OCI-LY7 (cell line): ENCODE data around the gene VNN1. TPM values are rescaled to one million over a fixed set of nuclear protein-coding genes. Genes with fewer than 3 reads are reported as not detected.

Experiments used
- BruUV-seq: library from RNA; stranded (reverse); fragments of 400-500 nt; replicated peaks from 2 replicates; lab custom pipeline; 2021; lab: Mats Ljungman, UMichigan
- CTCF ChIA-PET: fragments of 300-600 bp; sonication (Branson Sonifier 250); formaldehyde crosslinking; loops from one replicate; lab custom pipeline; 2022; ENCODE audit warnings: antibody characterized with exemption; ENCODE audit not compliant: unreplicated experiment; lab: Charles Lee
- POLR2A ChIA-PET: fragments of 300-600 bp; sonication (Branson Sonifier 250); formaldehyde crosslinking; loops from one replicate; lab custom pipeline; 2022; ENCODE audit warnings: antibody characterized with exemption; lab: Charles Lee
- DNase-seq: peaks from one replicate; pipeline ENCODE4 v3.0.0-alpha.2; 2015; ENCODE audit warnings: low spot score
- H2AFZ ChIP-seq: fragments of 200-600 bp; sonication (generic), shearing (Covaris generic); 2 replicates; pipeline ENCODE4 v1.6.1; 2014; ENCODE audit warnings: mild to moderate bottlenecking, antibody characterized with exemption, low read length, moderate library complexity
- H3K27ac ChIP-seq: fragments of 200-600 bp; sonication (generic); 2 replicates; pipeline ENCODE4 v1.5.1; 2014; ENCODE audit warnings: mixed run types, low read depth, mild to moderate bottlenecking, moderate library complexity, low read length, inconsistent platforms; ENCODE audit not compliant: poor library complexity, severe bottlenecking
- H3K36me3 ChIP-seq: fragments of 200-600 bp; sonication (generic); 2 replicates; pipeline ENCODE4 v1.6.1; 2014; ENCODE audit warnings: mild to moderate bottlenecking, antibody characterized with exemption, low read length, moderate library complexity, mixed read lengths; ENCODE audit not compliant: insufficient read depth
- H3K4me1 ChIP-seq: fragments of 200-600 bp; sonication (generic); 2 replicates; pipeline ENCODE4 v1.5.1; 2014; ENCODE audit warnings: mild to moderate bottlenecking, low read length; ENCODE audit not compliant: insufficient read depth, poor library complexity, severe bottlenecking
- H3K4me2 ChIP-seq: fragments of 200-600 bp; sonication (generic); 2 replicates; pipeline ENCODE4 v1.6.1; 2014; ENCODE audit warnings: mild to moderate bottlenecking, low read length
- H3K4me3 ChIP-seq: fragments of 200-600 bp; sonication (generic); 2 replicates; pipeline ENCODE4 v1.5.1; 2014; ENCODE audit warnings: mild to moderate bottlenecking, low read depth, low read length; ENCODE audit not compliant: poor library complexity, severe bottlenecking
- H3K79me2 ChIP-seq: fragments of 200-600 bp; sonication (generic); 2 replicates; pipeline ENCODE4 v1.6.1; 2016; ENCODE audit warnings: low read depth, mild to moderate bottlenecking, low read length, moderate library complexity, mixed read lengths; ENCODE audit not compliant: insufficient read depth
- H3K9me2 ChIP-seq: fragments of 200-600 bp; sonication (generic); 2 replicates; pipeline ENCODE4 v1.6.1; 2016; ENCODE audit warnings: mild to moderate bottlenecking, low read length, mixed read lengths; ENCODE audit not compliant: insufficient read depth
- H3K9me3 ChIP-seq: fragments of 200-600 bp; sonication (generic); 2 replicates; pipeline ENCODE4 v1.6.1; 2014; ENCODE audit warnings: mild to moderate bottlenecking, mixed run types, low read length, mixed read lengths
- H4K20me1 ChIP-seq: fragments of 200-600 bp; sonication (generic); 2 replicates; pipeline ENCODE4 v1.6.1; 2014; ENCODE audit warnings: mild to moderate bottlenecking, antibody characterized with exemption, low read length, moderate library complexity, mixed read lengths; ENCODE audit not compliant: insufficient read depth
- CTCF ChIP-seq: fragments of 200-600 bp; sonication (generic); conservative IDR thresholded peaks from 2 replicates; pipeline ENCODE4 v1.5.1; 2014; ENCODE audit warnings: mild to moderate bottlenecking, antibody characterized with exemption, low read length, moderate library complexity, mixed read lengths
- EZH2phosphoT487 ChIP-seq: fragments of 200-600 bp; sonication (generic); IDR thresholded peaks from 2 replicates; pipeline ENCODE4 v1.6.1; 2018; ENCODE audit warnings: low read depth, borderline replicate concordance, mild to moderate bottlenecking, mixed run types, antibody characterized with exemption, low read length, moderate library complexity, mixed read lengths
- intact Hi-C: fragments of 100-400 bp; cut with micrococcal nuclease; formaldehyde crosslinking; loops from one replicate; pipeline ENCODE4 v1.10.0; 2022; ENCODE audit not compliant: unreplicated experiment
- total RNA-seq, 2 experiments: library from RNA; depleted of rRNA in 1 of 2; stranded (reverse); fragments of >200 nt in 1 of 2; shearing (Covaris generic) in 1 of 2; gene quantifications; 2 replicates each; pipeline ENCODE4 v1.2.3, GENCODE V29; 2014 to 2022

VNN1 gene
- total RNA-seq, 2 experiments from 2014 or later = not detected

- Histone ChIP-seq H3K4me3 (no peak overlapping the region), H4K20me1 (no peaks in the 10 kb centered on the region), H3K9me2 (no peaks in the 10 kb centered on the region), H3K9me3 (no peaks in the 10 kb centered on the region), H3K36me3 (no peaks in the 10 kb centered on the region), H3K4me1 (no peaks in the 10 kb centered on the region), H3K27ac (no peak overlapping the region), H3K79me2 (no peaks in the 10 kb centered on the region), H3K4me2 (no peak overlapping the region), H2AFZ (no peak overlapping the region)
- no peak for DNase-seq
- intact Hi-C loops = no loop called here
- no TSS peak for BruUV-seq
- no peak for TF ChIP-seq EZH2phosphoT487
- no peak for TF ChIP-seq CTCF
- ChIA-PET POLR2A (no interaction called here), CTCF (interaction anchor here (0.5 kb wide), 1 partner anchor 65 kb away, joined by 6 read pairs; no protein-coding TSS in a partner anchor)
Measured at GRCh38 chr6:132686531-132686930, 27.3 kb downstream of the VNN1 start.

GRCh38 chr6:132685009-132685408 lies 28.8 kb downstream of the VNN1 start:
- Histone ChIP-seq H3K27ac (no peak overlapping the region), H4K20me1 (no peaks in the 10 kb centered on the region), H3K4me3 (no peak overlapping the region), H3K4me2 (no peak overlapping the region), H3K4me1 (no peaks in the 10 kb centered on the region), H3K9me2 (no peaks in the 10 kb centered on the region), H3K36me3 (no peaks in the 10 kb centered on the region), H3K79me2 (no peaks in the 10 kb centered on the region), H3K9me3 (no peaks in the 10 kb centered on the region), H2AFZ (no peak overlapping the region)
- CTCF ChIA-PET = no interaction called here
- no peak for DNase-seq
- POLR2A ChIA-PET = interaction anchor here (1.1 kb wide), 1 partner anchor 12 kb away, joined by 3 read pairs; no protein-coding TSS in a partner anchor
- BruUV-seq = no TSS peak
- intact Hi-C loops = no loop called here
- TF ChIP-seq CTCF (no peak), EZH2phosphoT487 (no peak)

GRCh38 chr6:132684272-132684671 lies 29.6 kb downstream of the VNN1 start:
- no peaks in the 10 kb centered on the region for H3K4me1 ChIP-seq
- H3K9me3 ChIP-seq = no peaks in the 10 kb centered on the region
- POLR2A ChIA-PET = interaction anchor here (1.1 kb wide), 1 partner anchor 13 kb away, joined by 3 read pairs; no protein-coding TSS in a partner anchor
- H3K79me2 ChIP-seq = no peaks in the 10 kb centered on the region
- H3K9me2 ChIP-seq = no peaks in the 10 kb centered on the region
- no peaks in the 10 kb centered on the region for H3K36me3 ChIP-seq
- H2AFZ ChIP-seq = no peak overlapping the region
- intact Hi-C loops = no loop called here
- H3K4me3 ChIP-seq = no peak overlapping the region
- H3K4me2 ChIP-seq = no peak overlapping the region
- no peak overlapping the region for H3K27ac ChIP-seq
- TF ChIP-seq EZH2phosphoT487 = no peak
- TF ChIP-seq CTCF = no peak
- CTCF ChIA-PET = no interaction called here
- DNase-seq = no peak
- H4K20me1 ChIP-seq = no peaks in the 10 kb centered on the region
- no TSS peak for BruUV-seq
